Measurements from ENCODE around the gene PLAC8L1.

PLAC8L1 gene

DNA sequence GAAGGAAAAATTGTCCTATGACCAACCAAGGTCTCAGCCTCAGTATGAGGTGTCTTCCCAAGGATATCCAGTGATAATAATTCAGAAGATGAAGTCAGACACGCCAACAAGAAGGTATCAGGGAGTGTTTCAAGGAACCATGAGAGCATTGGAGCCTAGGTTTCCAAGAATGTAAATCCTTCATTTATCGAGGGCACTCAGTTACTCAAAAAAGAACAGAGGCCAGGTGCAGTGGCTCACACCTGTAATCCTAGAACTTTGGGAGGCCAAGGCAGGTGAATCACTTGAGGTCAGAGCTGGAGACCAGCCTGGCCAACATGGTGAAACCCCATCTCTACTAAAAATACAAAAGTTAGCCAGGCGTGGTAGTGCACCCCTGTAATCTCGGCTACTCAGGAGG, 70.8 kb downstream of the PLAC8L1 start:
- Histone ChIP-seq H3K36me3 (ENCODE audit: control insufficient read depth, low read length) (no peaks in the 10 kb centered on the region), H3K27me3 (ENCODE audit: control insufficient read depth, low read length) (peaks cover 17% of the 10 kb centered on the region), H3K4me2 (ENCODE audit: low read length) (no peak overlapping the region), H3K79me2 (ENCODE audit: control insufficient read depth, low read length) (no peaks in the 10 kb centered on the region), H3K4me3 (ENCODE audit: low read length) (no peak overlapping the region), H3F3A (ENCODE audit: control insufficient read depth, insufficient read depth) (no peaks in the 10 kb centered on the region), H4K20me1 (ENCODE audit: control insufficient read depth, insufficient read depth, low read depth, low read length) (no peaks in the 10 kb centered on the region), H3K27ac (ENCODE audit: low read depth, low read length) (no peak overlapping the region), H3K9me3 (ENCODE audit: control insufficient read depth, insufficient read depth, low read length) (no peaks in the 10 kb centered on the region), H3K4me1 (ENCODE audit: control insufficient read depth, low read length) (no peaks in the 10 kb centered on the region), H3K9me2 (replicated peaks; ENCODE audit: control insufficient read depth, low read length) (no peaks in the 10 kb centered on the region)
- TF ChIP-seq, protein P1, sequence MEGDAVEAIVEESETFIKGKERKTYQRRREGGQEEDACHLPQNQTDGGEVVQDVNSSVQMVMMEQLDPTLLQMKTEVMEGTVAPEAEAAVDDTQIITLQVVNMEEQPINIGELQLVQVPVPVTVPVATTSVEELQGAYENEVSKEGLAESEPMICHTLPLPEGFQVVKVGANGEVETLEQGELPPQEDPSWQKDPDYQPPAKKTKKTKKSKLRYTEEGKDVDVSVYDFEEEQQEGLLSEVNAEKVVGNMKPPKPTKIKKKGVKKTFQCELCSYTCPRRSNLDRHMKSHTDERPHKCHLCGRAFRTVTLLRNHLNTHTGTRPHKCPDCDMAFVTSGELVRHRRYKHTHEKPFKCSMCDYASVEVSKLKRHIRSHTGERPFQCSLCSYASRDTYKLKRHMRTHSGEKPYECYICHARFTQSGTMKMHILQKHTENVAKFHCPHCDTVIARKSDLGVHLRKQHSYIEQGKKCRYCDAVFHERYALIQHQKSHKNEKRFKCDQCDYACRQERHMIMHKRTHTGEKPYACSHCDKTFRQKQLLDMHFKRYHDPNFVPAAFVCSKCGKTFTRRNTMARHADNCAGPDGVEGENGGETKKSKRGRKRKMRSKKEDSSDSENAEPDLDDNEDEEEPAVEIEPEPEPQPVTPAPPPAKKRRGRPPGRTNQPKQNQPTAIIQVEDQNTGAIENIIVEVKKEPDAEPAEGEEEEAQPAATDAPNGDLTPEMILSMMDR (IDR thresholded peaks at IDR 0.05; ENCODE audit: low read depth, low read length, poor library complexity, severe bottlenecking): no peak
- TF ChIP-seq EZH2phosphoT487 (IDR thresholded peaks at IDR 0.05; ENCODE audit: borderline replicate concordance, low read length): no peak

Data from DOHH2 (cell line).